HepG2 (cell line): ENCODE results near the gene MRPL34. TPM values are rescaled to one million over a fixed set of nuclear protein-coding genes. Genes with fewer than 3 reads are reported as not detected.

Experiments
- EHMT2 ChIP-seq: fragments of 200-600 bp; sonication (generic); IDR thresholded peaks from 2 replicates; pipeline ENCODE4 v1.7.0; 2017; ENCODE audit warnings: antibody characterized with exemption, low read depth, low read length, borderline replicate concordance
- FIP1L1 ChIP-seq: fragments of 200-400 bp; formaldehyde crosslinking; IDR thresholded peaks from 2 replicates; pipeline ENCODE4 v1.6.1; 2018; ENCODE audit warnings: low read depth, mild to moderate bottlenecking, low read length, moderate library complexity, borderline replicate concordance; ENCODE audit not compliant: insufficient read depth
- HES4 ChIP-seq: sonication (generic); formaldehyde crosslinking; IDR thresholded peaks from 2 replicates; pipeline ENCODE4 v1.9.0; 2021; ENCODE audit warnings: mild to moderate bottlenecking, missing genetic modification reagents, borderline replicate concordance
- JDP2 ChIP-seq: sonication (generic); formaldehyde crosslinking; IDR thresholded peaks from 2 replicates; pipeline ENCODE4 v1.8.1; 2022; ENCODE audit warnings: missing genetic modification reagents, borderline replicate concordance
- JUNB ChIP-seq: sonication (generic); formaldehyde crosslinking; IDR thresholded peaks from 2 replicates; pipeline ENCODE4 v1.8.0; 2022; ENCODE audit warnings: missing genetic modification reagents, mild to moderate bottlenecking, borderline replicate concordance
- KLF15 ChIP-seq: sonication (generic); formaldehyde crosslinking; IDR thresholded peaks from 2 replicates; pipeline ENCODE4 v1.8.1; 2023; ENCODE audit warnings: borderline replicate concordance, mild to moderate bottlenecking, inconsistent platforms, missing genetic modification reagents, mixed read lengths
- PHF5A ChIP-seq: IDR thresholded peaks from one replicate; pipeline ENCODE4 v1.6.1; 2018; ENCODE audit warnings: low read depth, missing genetic modification reagents; ENCODE audit not compliant: unreplicated experiment
- RXRA ChIP-seq: sonication (generic); formaldehyde crosslinking; IDR thresholded peaks from 2 replicates; pipeline ENCODE4 v1.5.1; 2020; ENCODE audit warnings: missing genetic modification reagents
- SMAD9 ChIP-seq: sonication (generic); formaldehyde crosslinking; IDR thresholded peaks from 2 replicates; pipeline ENCODE4 v1.5.1; 2020; ENCODE audit warnings: mild to moderate bottlenecking, missing genetic modification reagents
- SNAI1 ChIP-seq: sonication (generic); formaldehyde crosslinking; IDR thresholded peaks from 2 replicates; pipeline ENCODE4 v1.5.0; 2020; ENCODE audit warnings: mild to moderate bottlenecking, missing genetic modification reagents, borderline replicate concordance
- ZBTB7A ChIP-seq: sonication (generic); formaldehyde crosslinking; IDR thresholded peaks from 2 replicates; pipeline ENCODE4 v1.8.0; 2022; ENCODE audit warnings: mild to moderate bottlenecking, missing genetic modification reagents
- ZFY ChIP-seq: sonication (generic); formaldehyde crosslinking; IDR thresholded peaks from 2 replicates; pipeline ENCODE4 v1.4.0; 2020; ENCODE audit warnings: missing genetic modification reagents
- ZKSCAN5 ChIP-seq: sonication (generic); formaldehyde crosslinking; IDR thresholded peaks from 2 replicates; pipeline ENCODE4 v1.5.1; 2020; ENCODE audit warnings: mild to moderate bottlenecking, missing genetic modification reagents
- ZNF75D ChIP-seq: sonication (generic); formaldehyde crosslinking; IDR thresholded peaks from 2 replicates; pipeline ENCODE4 v1.8.1; 2023; ENCODE audit warnings: missing genetic modification reagents, mild to moderate bottlenecking, borderline replicate concordance
- polyA plus RNA-seq, 8 experiments: library from polyadenylated mRNA; depleted of rRNA in 3 of 8; stranded (reverse) in 7 of 8; unstranded in 1 of 8; fragments of >200 nt; fragmentation: Illumina TruSeq in 4 of 8; extraction: Trizol in 4 of 8; gene quantifications; 2 replicates each; pipeline versions ENCODE4 v1.2.1 to v1.2.3, GENCODE V29; 2011 to 2016; ENCODE audit warnings: low read depth in 4 of 8, missing spikeins in 1 of 8, mixed read lengths in 1 of 8; ENCODE audit not compliant: insufficient read depth in 1 of 8
- total RNA-seq, 5 experiments: library from RNA; depleted of rRNA; stranded (reverse); fragments of >200 nt; fragmentation: Illumina TruSeq; extraction: Trizol; gene quantifications; 2 replicates each; pipeline ENCODE4 v1.2.3, GENCODE V29; 2016; ENCODE audit warnings: low read depth in 1 of 5
- TF ChIP-seq, protein P1 (sequence below): sonication (generic); formaldehyde crosslinking; IDR thresholded peaks from 2 replicates; pipeline ENCODE4 v1.4.0; 2020; ENCODE audit warnings: mild to moderate bottlenecking, missing genetic modification reagents, borderline replicate concordance
- TF ChIP-seq, protein P2 (sequence below): sonication (generic); formaldehyde crosslinking; IDR thresholded peaks from 2 replicates; pipeline ENCODE4 v1.4.0; 2020; ENCODE audit warnings: missing genetic modification reagents
- TF ChIP-seq, protein P3 (sequence below): IDR thresholded peaks from 2 replicates; pipeline ENCODE4 v1.6.1; 2012; ENCODE audit warnings: low read depth, low read length, improper control_type of control experiment
- TF ChIP-seq, protein P4 (sequence below): sonication (generic); formaldehyde crosslinking; IDR thresholded peaks from 2 replicates; pipeline ENCODE4 v1.4.0; 2020; ENCODE audit warnings: missing genetic modification reagents, borderline replicate concordance

MRPL34 gene
- total and polyA plus RNA-seq, 2 of the 13 experiments (the other 11 are each of a cell fraction or from before 2014, with no cell fraction given) = 74.0 to 77.3 TPM

GRCh38 chr19:17266975-17267788, 38.5 kb upstream of the MRPL34 start, which contains the start of gene BABAM1 (continued):
- no peak for TF ChIP-seq SNAI1
- TF ChIP-seq, protein P1, sequence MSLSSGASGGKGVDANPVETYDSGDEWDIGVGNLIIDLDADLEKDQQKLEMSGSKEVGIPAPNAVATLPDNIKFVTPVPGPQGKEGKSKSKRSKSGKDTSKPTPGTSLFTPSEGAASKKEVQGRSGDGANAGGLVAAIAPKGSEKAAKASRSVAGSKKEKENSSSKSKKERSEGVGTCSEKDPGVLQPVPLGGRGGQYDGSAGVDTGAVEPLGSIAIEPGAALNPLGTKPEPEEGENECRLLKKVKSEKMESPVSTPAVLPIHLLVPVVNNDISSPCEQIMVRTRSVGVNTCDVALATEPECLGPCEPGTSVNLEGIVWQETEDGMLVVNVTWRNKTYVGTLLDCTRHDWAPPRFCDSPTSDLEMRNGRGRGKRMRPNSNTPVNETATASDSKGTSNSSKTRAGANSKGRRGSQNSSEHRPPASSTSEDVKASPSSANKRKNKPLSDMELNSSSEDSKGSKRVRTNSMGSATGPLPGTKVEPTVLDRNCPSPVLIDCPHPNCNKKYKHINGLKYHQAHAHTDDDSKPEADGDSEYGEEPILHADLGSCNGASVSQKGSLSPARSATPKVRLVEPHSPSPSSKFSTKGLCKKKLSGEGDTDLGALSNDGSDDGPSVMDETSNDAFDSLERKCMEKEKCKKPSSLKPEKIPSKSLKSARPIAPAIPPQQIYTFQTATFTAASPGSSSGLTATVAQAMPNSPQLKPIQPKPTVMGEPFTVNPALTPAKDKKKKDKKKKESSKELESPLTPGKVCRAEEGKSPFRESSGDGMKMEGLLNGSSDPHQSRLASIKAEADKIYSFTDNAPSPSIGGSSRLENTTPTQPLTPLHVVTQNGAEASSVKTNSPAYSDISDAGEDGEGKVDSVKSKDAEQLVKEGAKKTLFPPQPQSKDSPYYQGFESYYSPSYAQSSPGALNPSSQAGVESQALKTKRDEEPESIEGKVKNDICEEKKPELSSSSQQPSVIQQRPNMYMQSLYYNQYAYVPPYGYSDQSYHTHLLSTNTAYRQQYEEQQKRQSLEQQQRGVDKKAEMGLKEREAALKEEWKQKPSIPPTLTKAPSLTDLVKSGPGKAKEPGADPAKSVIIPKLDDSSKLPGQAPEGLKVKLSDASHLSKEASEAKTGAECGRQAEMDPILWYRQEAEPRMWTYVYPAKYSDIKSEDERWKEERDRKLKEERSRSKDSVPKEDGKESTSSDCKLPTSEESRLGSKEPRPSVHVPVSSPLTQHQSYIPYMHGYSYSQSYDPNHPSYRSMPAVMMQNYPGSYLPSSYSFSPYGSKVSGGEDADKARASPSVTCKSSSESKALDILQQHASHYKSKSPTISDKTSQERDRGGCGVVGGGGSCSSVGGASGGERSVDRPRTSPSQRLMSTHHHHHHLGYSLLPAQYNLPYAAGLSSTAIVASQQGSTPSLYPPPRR (CRISPR knock-in tag) = no peak
- TF ChIP-seq, protein P2, sequence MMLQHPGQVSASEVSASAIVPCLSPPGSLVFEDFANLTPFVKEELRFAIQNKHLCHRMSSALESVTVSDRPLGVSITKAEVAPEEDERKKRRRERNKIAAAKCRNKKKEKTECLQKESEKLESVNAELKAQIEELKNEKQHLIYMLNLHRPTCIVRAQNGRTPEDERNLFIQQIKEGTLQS = no peak
- TF ChIP-seq JDP2 (CRISPR knock-in tag) = no peak
- peak; percentile 23; the same call in 1 of the 2 replicates for TF ChIP-seq RXRA (CRISPR knock-in tag)
- peak; percentile 58 for TF ChIP-seq ZFY (CRISPR knock-in tag)
- TF ChIP-seq JUNB (CRISPR knock-in tag) = no peak
- TF ChIP-seq ZNF75D (CRISPR knock-in tag) = no peak
- TF ChIP-seq, protein P3, sequence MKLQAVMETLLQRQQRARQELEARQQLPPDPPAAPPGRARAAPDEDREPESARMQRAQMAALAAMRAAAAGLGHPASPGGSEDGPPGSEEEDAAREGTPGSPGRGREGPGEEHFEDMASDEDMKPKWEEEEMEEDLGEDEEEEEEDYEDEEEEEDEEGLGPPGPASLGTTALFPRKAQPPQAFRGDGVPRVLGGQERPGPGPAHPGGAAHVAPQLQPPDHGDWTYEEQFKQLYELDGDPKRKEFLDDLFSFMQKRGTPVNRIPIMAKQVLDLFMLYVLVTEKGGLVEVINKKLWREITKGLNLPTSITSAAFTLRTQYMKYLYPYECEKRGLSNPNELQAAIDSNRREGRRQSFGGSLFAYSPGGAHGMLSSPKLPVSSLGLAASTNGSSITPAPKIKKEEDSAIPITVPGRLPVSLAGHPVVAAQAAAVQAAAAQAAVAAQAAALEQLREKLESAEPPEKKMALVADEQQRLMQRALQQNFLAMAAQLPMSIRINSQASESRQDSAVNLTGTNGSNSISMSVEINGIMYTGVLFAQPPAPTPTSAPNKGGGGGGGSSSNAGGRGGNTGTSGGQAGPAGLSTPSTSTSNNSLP = peak; percentile 75
- no peak for TF ChIP-seq PHF5A (CRISPR knock-in tag)
- no peak for TF ChIP-seq EHMT2
- TF ChIP-seq KLF15 (CRISPR knock-in tag) = no peak
- TF ChIP-seq FIP1L1 = no peak
- TF ChIP-seq, protein P4, sequence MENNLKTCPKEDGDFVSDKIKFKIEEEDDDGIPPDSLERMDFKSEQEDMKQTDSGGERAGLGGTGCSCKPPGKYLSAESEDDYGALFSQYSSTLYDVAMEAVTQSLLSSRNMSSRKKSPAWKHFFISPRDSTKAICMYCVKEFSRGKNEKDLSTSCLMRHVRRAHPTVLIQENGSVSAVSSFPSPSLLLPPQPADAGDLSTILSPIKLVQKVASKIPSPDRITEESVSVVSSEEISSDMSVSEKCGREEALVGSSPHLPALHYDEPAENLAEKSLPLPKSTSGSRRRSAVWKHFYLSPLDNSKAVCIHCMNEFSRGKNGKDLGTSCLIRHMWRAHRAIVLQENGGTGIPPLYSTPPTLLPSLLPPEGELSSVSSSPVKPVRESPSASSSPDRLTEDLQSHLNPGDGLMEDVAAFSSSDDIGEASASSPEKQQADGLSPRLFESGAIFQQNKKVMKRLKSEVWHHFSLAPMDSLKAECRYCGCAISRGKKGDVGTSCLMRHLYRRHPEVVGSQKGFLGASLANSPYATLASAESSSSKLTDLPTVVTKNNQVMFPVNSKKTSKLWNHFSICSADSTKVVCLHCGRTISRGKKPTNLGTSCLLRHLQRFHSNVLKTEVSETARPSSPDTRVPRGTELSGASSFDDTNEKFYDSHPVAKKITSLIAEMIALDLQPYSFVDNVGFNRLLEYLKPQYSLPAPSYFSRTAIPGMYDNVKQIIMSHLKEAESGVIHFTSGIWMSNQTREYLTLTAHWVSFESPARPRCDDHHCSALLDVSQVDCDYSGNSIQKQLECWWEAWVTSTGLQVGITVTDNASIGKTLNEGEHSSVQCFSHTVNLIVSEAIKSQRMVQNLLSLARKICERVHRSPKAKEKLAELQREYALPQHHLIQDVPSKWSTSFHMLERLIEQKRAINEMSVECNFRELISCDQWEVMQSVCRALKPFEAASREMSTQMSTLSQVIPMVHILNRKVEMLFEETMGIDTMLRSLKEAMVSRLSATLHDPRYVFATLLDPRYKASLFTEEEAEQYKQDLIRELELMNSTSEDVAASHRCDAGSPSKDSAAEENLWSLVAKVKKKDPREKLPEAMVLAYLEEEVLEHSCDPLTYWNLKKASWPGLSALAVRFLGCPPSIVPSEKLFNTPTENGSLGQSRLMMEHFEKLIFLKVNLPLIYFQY (CRISPR knock-in tag) = 0 out of 2 replicates have a peak, but pooled peaks have one; percentile 25
- no peak for TF ChIP-seq SMAD9 (CRISPR knock-in tag)
- TF ChIP-seq HES4 (CRISPR knock-in tag) = no peak
- no peak for TF ChIP-seq ZKSCAN5 (CRISPR knock-in tag)
- TF ChIP-seq ZBTB7A (CRISPR knock-in tag) = no peak
